WTC11 (cell line): ENCODE measurements around the gene KRT12. TPM values are rescaled to one million over a fixed set of nuclear protein-coding genes. Genes with fewer than 3 reads are reported as not detected.

Experiments
- ATAC-seq: fragments of 200-7000 bp; cut with Tn5 transposase; 2 replicates; pipeline ENCODE4 v1.10.0; 2021; ENCODE audit warnings: mild to moderate bottlenecking, moderate library complexity
- CTCF ChIA-PET: fragments of 300-600 bp; sonication (Branson Sonifier 250); formaldehyde crosslinking; loops from one replicate; lab custom pipeline; 2021; ENCODE audit warnings: antibody characterized with exemption; lab: Charles Lee
- POLR2A ChIA-PET: fragments of 350-600 bp; sonication (Branson Sonifier 250); formaldehyde crosslinking; loops from one replicate; lab custom pipeline; 2021; ENCODE audit warnings: antibody characterized with exemption; lab: Charles Lee
- DNase-seq: peaks from one replicate; pipeline ENCODE4 v3.0.0; 2021; ENCODE audit warnings: low spot score
- H3K27ac Mint-ChIP-seq: 2 replicates; pipeline ENCODE4 v1.8.0; 2021; ENCODE audit warnings: mixed read lengths
- H3K27me3 Mint-ChIP-seq: 2 replicates; pipeline ENCODE4 v1.8.0; 2021; ENCODE audit warnings: low read depth, mild to moderate bottlenecking, moderate library complexity, mixed read lengths
- H3K36me3 Mint-ChIP-seq: 2 replicates; pipeline ENCODE4 v1.8.0; 2021; ENCODE audit warnings: mixed read lengths
- H3K4me1 Mint-ChIP-seq: 2 replicates; pipeline ENCODE4 v1.8.0; 2022; ENCODE audit warnings: mixed read lengths
- H3K4me3 Mint-ChIP-seq: 2 replicates; pipeline ENCODE4 v1.8.0; 2021; ENCODE audit warnings: mild to moderate bottlenecking, moderate library complexity, mixed read lengths
- H3K9me3 Mint-ChIP-seq: 2 replicates; pipeline ENCODE4 v1.8.0; 2021; ENCODE audit warnings: mixed read lengths
- ATF1 ChIP-seq: sonication (generic); formaldehyde crosslinking; IDR thresholded peaks from 2 replicates; pipeline ENCODE4 v1.8.1; 2023; ENCODE audit warnings: mild to moderate bottlenecking, moderate library complexity, missing genetic modification reagents
- CREB1 ChIP-seq: sonication (generic); formaldehyde crosslinking; IDR thresholded peaks from 2 replicates; pipeline ENCODE4 v1.8.0; 2023; ENCODE audit warnings: mild to moderate bottlenecking, missing genetic modification reagents
- NFYB ChIP-seq: sonication (generic); formaldehyde crosslinking; conservative IDR thresholded peaks from 2 replicates; pipeline ENCODE4 v1.8.0; 2022; ENCODE audit warnings: low read depth, missing genetic modification reagents
- NR1H2 ChIP-seq: sonication (generic); formaldehyde crosslinking; IDR thresholded peaks from 2 replicates; pipeline ENCODE4 v1.9.0; 2021; ENCODE audit warnings: mild to moderate bottlenecking, moderate library complexity, missing genetic modification reagents
- SOX15 ChIP-seq: fragments of 250-450 bp; sonication (Bioruptor Pico); IDR thresholded peaks from 2 replicates; pipeline ENCODE4 v1.9.0; 2021; ENCODE audit warnings: mild to moderate bottlenecking
- SP1 ChIP-seq: sonication (generic); formaldehyde crosslinking; conservative IDR thresholded peaks from 2 replicates; pipeline ENCODE4 v1.8.1; 2022; ENCODE audit warnings: missing genetic modification reagents
- TP53 ChIP-seq: sonication (generic); formaldehyde crosslinking; IDR thresholded peaks from 2 replicates; pipeline ENCODE4 v1.8.1; 2023; ENCODE audit warnings: mild to moderate bottlenecking, missing genetic modification reagents
- ZNF317 ChIP-seq: sonication (generic); formaldehyde crosslinking; IDR thresholded peaks from 2 replicates; pipeline ENCODE4 v1.8.1; 2023; ENCODE audit warnings: low read depth, mild to moderate bottlenecking, moderate library complexity, missing genetic modification reagents, borderline replicate concordance
- total RNA-seq: library from RNA; stranded (reverse); gene quantifications from 3 replicates; pipeline ENCODE4 v1.2.3, GENCODE V29; 2021
- TF ChIP-seq, protein P1 (sequence below): fragments of 250-450 bp; sonication (Bioruptor Pico); conservative IDR thresholded peaks from 2 replicates; pipeline ENCODE4 v1.9.0; 2021; ENCODE audit warnings: mild to moderate bottlenecking
- TF ChIP-seq, protein P2 (sequence below): sonication (generic); formaldehyde crosslinking; conservative IDR thresholded peaks from 2 replicates; pipeline ENCODE4 v1.8.1; 2023; ENCODE audit warnings: mild to moderate bottlenecking, low read depth, missing genetic modification reagents, moderate library complexity
- TF ChIP-seq, protein P3 (sequence below): sonication (generic); formaldehyde crosslinking; IDR thresholded peaks from 2 replicates; pipeline ENCODE4 v1.8.0; 2022; ENCODE audit warnings: mild to moderate bottlenecking, missing genetic modification reagents
- TF ChIP-seq, protein P4 (sequence below): sonication (generic); formaldehyde crosslinking; IDR thresholded peaks from 2 replicates; pipeline ENCODE4 v1.8.1; 2022; ENCODE audit warnings: low read depth, mild to moderate bottlenecking, moderate library complexity, missing genetic modification reagents, borderline replicate concordance
- TF ChIP-seq, protein P5 (sequence below): fragments of 250-450 bp; sonication (Bioruptor Pico); IDR thresholded peaks from 2 replicates; pipeline ENCODE4 v1.8.0; 2021; ENCODE audit warnings: mild to moderate bottlenecking
- TF ChIP-seq, protein P6 (sequence below): sonication (generic); formaldehyde crosslinking; IDR thresholded peaks from 2 replicates; pipeline ENCODE4 v1.8.0; 2023; ENCODE audit warnings: mild to moderate bottlenecking, missing genetic modification reagents

Gene KRT12
- total RNA-seq, 1 experiment from 2014 or later = not detected

DNA sequence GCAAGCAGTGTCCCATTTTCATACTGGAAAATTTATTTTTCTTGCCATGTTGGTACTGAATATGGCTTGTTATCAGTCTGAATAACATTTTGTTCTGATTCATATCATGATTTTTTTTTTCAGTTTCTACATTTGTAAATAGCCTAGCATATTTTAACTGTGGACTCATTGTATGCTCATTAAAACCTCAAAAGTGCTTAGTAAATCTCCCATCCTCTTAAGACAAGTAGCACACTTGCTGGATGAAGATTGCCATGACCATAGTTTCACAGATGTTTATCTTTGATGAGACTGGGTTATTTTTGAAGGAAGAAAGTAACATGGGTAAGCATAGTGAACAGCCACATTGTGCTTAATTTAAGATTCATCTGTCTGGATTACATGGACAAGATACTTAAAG, 45.5 kb downstream of the KRT12 start:
- Mint-ChIP-seq H3K4me3 (no peak overlapping the region), H3K36me3 (peaks cover 13% of the 10 kb centered on the region), H3K27ac (no peak overlapping the region), H3K27me3 (peaks cover 55% of the 10 kb centered on the region), H3K9me3 (no peaks in the 10 kb centered on the region), H3K4me1 (peaks cover 14% of the 10 kb centered on the region)
- POLR2A ChIA-PET = no interaction called here
- CTCF ChIA-PET = interaction anchor here (0.9 kb wide), 1 partner anchor 42 kb away, joined by 3 read pairs; no protein-coding TSS in a partner anchor
- ATAC-seq = no peak
- TF ChIP-seq ZNF317 (CRISPR knock-in tag) (no peak), SP1 (CRISPR knock-in tag) (no peak)
- DNase-seq = no peak

DNA sequence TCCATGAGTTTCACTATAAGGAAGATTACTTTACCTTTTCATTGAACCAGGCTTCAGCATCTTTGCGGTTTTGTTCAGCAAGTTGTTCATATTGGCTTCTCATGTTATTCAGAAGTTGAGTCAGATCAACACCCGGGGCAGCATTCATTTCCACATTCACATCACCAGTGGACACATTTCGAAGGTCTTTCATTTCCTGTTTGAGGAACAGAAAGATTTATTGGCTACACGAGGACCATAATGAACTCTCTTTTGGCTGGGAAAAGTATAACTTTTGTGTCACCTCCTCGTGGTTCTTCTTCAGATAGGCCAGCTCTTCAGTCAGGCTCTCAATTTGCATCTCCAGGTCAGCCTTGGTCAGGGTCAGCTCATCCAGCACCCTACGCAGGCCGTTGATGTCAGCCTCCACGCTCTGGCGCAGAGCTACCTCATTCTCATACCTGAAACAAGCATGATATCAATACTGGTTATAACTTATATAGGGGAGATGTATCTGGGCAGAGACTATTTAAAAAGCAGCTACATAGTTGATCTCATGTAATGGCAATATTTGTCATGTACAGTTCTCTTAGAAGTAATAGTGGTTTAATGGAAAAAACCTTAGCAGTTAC, 46.7 kb downstream of the KRT12 start:
- no peak overlapping the region for H3K27ac Mint-ChIP-seq
- H3K27me3 Mint-ChIP-seq = peaks cover 48% of the 10 kb centered on the region
- TF ChIP-seq CREB1 (CRISPR knock-in tag) (no peak), ATF1 (CRISPR knock-in tag) (no peak), SP1 (CRISPR knock-in tag) (no peak), NFYB (CRISPR knock-in tag) (no peak), NR1H2 (CRISPR knock-in tag) (no peak), TP53 (no peak), SOX15 (no peak)
- TF ChIP-seq, protein P1, sequence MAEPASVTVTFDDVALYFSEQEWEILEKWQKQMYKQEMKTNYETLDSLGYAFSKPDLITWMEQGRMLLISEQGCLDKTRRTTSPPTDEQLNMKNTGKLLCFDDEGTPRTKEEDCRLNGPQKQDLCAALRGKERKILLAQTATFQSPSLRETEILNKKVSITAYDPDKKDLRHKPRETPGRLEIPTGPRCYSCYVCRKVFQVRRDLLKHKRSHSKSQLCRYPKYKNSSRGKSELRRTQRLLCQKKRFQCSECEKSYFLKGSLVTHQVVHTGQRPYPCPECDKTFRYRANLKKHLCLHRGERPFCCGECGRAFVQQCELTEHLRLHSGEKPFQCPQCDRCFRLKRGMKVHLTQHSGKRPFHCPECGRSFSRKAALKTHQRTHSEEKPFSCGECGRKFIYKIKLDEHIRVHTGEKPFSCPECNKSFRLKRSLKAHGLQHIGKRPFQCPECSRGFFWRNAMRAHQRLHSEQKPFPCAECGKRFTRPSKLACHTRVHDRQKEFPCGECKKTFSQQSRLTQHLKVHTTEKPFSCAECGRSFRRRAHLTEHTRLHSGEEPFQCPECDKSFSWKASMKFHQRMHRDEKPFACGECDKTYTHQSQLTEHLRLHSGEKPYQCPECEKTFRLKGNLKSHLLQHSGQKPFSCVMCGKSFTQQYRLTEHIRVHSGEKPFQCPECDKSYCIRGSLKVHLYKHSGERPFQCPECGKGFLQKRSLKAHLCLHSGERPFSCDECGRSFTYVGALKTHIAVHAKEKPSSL = no peak
- TF ChIP-seq, protein P2, sequence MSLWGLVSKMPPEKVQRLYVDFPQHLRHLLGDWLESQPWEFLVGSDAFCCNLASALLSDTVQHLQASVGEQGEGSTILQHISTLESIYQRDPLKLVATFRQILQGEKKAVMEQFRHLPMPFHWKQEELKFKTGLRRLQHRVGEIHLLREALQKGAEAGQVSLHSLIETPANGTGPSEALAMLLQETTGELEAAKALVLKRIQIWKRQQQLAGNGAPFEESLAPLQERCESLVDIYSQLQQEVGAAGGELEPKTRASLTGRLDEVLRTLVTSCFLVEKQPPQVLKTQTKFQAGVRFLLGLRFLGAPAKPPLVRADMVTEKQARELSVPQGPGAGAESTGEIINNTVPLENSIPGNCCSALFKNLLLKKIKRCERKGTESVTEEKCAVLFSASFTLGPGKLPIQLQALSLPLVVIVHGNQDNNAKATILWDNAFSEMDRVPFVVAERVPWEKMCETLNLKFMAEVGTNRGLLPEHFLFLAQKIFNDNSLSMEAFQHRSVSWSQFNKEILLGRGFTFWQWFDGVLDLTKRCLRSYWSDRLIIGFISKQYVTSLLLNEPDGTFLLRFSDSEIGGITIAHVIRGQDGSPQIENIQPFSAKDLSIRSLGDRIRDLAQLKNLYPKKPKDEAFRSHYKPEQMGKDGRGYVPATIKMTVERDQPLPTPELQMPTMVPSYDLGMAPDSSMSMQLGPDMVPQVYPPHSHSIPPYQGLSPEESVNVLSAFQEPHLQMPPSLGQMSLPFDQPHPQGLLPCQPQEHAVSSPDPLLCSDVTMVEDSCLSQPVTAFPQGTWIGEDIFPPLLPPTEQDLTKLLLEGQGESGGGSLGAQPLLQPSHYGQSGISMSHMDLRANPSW (CRISPR knock-in tag) = no peak
- TF ChIP-seq, protein P3, sequence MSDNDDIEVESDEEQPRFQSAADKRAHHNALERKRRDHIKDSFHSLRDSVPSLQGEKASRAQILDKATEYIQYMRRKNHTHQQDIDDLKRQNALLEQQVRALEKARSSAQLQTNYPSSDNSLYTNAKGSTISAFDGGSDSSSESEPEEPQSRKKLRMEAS (CRISPR knock-in tag) = no peak
- TF ChIP-seq, protein P4, sequence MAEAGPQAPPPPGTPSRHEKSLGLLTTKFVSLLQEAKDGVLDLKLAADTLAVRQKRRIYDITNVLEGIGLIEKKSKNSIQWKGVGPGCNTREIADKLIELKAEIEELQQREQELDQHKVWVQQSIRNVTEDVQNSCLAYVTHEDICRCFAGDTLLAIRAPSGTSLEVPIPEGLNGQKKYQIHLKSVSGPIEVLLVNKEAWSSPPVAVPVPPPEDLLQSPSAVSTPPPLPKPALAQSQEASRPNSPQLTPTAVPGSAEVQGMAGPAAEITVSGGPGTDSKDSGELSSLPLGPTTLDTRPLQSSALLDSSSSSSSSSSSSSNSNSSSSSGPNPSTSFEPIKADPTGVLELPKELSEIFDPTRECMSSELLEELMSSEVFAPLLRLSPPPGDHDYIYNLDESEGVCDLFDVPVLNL (CRISPR knock-in tag) = no peak
- TF ChIP-seq, protein P5, sequence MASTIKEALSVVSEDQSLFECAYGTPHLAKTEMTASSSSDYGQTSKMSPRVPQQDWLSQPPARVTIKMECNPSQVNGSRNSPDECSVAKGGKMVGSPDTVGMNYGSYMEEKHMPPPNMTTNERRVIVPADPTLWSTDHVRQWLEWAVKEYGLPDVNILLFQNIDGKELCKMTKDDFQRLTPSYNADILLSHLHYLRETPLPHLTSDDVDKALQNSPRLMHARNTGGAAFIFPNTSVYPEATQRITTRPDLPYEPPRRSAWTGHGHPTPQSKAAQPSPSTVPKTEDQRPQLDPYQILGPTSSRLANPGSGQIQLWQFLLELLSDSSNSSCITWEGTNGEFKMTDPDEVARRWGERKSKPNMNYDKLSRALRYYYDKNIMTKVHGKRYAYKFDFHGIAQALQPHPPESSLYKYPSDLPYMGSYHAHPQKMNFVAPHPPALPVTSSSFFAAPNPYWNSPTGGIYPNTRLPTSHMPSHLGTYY (CRISPR knock-in tag) = no peak
- TF ChIP-seq, protein P6, sequence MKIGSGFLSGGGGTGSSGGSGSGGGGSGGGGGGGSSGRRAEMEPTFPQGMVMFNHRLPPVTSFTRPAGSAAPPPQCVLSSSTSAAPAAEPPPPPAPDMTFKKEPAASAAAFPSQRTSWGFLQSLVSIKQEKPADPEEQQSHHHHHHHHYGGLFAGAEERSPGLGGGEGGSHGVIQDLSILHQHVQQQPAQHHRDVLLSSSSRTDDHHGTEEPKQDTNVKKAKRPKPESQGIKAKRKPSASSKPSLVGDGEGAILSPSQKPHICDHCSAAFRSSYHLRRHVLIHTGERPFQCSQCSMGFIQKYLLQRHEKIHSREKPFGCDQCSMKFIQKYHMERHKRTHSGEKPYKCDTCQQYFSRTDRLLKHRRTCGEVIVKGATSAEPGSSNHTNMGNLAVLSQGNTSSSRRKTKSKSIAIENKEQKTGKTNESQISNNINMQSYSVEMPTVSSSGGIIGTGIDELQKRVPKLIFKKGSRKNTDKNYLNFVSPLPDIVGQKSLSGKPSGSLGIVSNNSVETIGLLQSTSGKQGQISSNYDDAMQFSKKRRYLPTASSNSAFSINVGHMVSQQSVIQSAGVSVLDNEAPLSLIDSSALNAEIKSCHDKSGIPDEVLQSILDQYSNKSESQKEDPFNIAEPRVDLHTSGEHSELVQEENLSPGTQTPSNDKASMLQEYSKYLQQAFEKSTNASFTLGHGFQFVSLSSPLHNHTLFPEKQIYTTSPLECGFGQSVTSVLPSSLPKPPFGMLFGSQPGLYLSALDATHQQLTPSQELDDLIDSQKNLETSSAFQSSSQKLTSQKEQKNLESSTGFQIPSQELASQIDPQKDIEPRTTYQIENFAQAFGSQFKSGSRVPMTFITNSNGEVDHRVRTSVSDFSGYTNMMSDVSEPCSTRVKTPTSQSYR (CRISPR knock-in tag) = no peak
- TF ChIP-seq, all 79 proteins: peak for 0
- Mint-ChIP-seq H3K4me1 (peaks cover 14% of the 10 kb centered on the region), H3K9me3 (no peaks in the 10 kb centered on the region), H3K4me3 (peak overlapping the region; percentile 83), H3K36me3 (peaks cover 13% of the 10 kb centered on the region)
- ChIA-PET POLR2A (no interaction called here), CTCF (interaction anchor here (0.6 to 2.3 kb wide), 2 partner anchors 205 to 730 kb away, joined by 6 to 10 read pairs; no protein-coding TSS in a partner anchor)
- ATAC-seq = no peak
- DNase-seq = no peak
